ENCODE measurements around the gene CRB1.
"Not testable (repeated sequence)": the region's sequence is repeated elsewhere in the genome, so short reads cannot be mapped to it uniquely, and the experiment has no call there.

The CRB1 gene

DNA sequence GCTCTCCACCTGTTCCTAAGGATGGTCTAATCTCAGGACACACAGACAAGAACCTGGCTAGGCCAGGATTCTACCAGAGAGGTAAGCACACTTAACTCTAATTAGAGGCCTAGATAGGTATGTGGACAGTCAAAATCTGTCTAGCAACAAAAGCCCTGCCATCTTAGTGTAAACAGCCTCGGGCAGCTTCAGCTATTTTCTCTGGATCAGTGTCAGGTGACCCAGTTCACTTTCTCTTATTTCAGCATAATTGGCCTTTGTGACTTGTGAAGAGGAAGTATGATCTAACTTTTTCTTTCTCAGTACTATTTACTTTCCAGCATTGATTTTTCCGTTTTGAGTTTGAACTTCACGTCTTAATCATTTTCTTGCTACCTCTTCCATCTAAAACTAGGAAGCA is 217.7 kb downstream of the CRB1 start:
- TF ChIP-seq, protein P1, sequence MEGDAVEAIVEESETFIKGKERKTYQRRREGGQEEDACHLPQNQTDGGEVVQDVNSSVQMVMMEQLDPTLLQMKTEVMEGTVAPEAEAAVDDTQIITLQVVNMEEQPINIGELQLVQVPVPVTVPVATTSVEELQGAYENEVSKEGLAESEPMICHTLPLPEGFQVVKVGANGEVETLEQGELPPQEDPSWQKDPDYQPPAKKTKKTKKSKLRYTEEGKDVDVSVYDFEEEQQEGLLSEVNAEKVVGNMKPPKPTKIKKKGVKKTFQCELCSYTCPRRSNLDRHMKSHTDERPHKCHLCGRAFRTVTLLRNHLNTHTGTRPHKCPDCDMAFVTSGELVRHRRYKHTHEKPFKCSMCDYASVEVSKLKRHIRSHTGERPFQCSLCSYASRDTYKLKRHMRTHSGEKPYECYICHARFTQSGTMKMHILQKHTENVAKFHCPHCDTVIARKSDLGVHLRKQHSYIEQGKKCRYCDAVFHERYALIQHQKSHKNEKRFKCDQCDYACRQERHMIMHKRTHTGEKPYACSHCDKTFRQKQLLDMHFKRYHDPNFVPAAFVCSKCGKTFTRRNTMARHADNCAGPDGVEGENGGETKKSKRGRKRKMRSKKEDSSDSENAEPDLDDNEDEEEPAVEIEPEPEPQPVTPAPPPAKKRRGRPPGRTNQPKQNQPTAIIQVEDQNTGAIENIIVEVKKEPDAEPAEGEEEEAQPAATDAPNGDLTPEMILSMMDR (IDR thresholded peaks at IDR 0.05), result no peak
- no peak for DNase-seq
- intact Hi-C loops (cut with DNase I; ENCODE audit: low total_unique reads), result no loop called here
- H3K4me3 ChIP-seq, result no peak overlapping the region
- H3K27me3 ChIP-seq, result no peaks in the 10 kb centered on the region
- no peaks in the 10 kb centered on the region for H3K9me3 ChIP-seq
- no peak overlapping the region for H3K27ac ChIP-seq
- H3K36me3 ChIP-seq, result no peaks in the 10 kb centered on the region
- no peaks in the 10 kb centered on the region for H3K4me1 ChIP-seq

DNA sequence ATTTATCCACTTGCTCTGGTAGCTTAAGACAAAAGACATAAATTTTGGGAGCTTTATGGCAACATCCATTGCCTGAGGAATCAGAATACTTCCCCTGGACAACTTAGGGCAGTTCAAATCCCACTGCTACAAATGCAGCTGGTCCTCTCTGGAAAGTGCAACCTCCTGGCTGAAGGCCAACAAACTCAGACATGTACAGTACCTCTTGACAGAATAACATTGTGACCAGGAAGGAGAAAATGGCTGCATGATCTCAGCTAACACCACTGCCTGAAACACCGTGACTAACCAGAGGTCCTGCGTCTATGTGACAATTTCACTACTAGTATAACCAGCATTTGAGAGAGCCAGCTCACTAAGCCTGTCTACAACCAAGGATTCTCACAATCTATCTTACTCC is 218.9 kb downstream of the CRB1 start:
- Histone ChIP-seq H3K36me3 (no peaks in the 10 kb centered on the region), H3K4me3 (no peak overlapping the region), H3K9me3 (no peaks in the 10 kb centered on the region), H3K4me1 (no peaks in the 10 kb centered on the region), H3K27me3 (no peaks in the 10 kb centered on the region), H3K27ac (no peak overlapping the region)
- DNase-seq, result no peak
- intact Hi-C loops (cut with DNase I; ENCODE audit: low total_unique reads), result no loop called here
- TF ChIP-seq, protein P1 (IDR thresholded peaks at IDR 0.05), result no peak

- H3K36me3 ChIP-seq; H3K4me1 ChIP-seq; H3K9me3 ChIP-seq; H3K27me3 ChIP-seq; H3K4me3 ChIP-seq; intact Hi-C loops (cut with DNase I; ENCODE audit: low total_unique reads); H3K27ac ChIP-seq; DNase-seq: not testable (repeated sequence)
These were observed 223.5 kb downstream of the CRB1 start for GRCh38 chr1:197491505-197491904.

- Histone ChIP-seq H3K4me3 (no peak overlapping the region), H3K4me1 (no peaks in the 10 kb centered on the region), H3K27ac (no peak overlapping the region), H3K9me3 (no peaks in the 10 kb centered on the region), H3K27me3 (no peaks in the 10 kb centered on the region), H3K36me3 (no peaks in the 10 kb centered on the region)
- DNase-seq, result no peak
- intact Hi-C loops (cut with DNase I; ENCODE audit: low total_unique reads), result no loop called here
- TF ChIP-seq, protein P1 (IDR thresholded peaks at IDR 0.05), result no peak
These were observed 228.7 kb downstream of the CRB1 start for GRCh38 chr1:197496722-197497121.

DNA sequence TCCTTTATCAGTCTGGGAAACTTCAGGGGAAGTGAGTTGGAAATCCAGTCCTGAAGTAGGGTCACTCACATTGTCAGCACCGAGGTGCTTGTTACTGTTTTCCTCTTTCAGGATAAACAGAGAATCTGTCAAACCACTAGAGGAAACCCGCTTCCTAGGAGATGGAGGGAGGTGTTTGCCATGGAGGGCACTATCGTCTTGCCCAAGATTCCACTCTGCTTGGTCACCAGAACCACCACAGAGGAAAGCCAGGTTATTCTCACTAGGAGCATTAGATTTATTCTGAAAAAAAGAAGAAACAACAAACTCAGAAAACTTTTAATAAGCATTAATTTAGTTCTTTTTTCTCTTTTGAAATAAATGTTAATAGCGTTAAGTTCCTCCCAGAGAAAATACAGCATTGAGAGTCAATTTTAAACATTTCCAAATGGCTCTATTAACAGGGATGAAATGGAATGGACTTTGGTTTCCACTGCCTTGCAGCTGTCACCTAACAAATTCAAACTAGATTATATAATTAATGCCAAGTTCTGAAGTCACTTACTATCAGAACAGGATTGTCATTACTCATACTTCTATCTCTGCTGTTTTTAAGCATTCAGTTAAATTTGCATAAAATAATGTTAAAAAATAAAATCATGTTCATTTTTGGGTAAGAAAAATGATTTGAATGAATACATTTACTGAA is 242.8 kb downstream of the CRB1 start:
- TF ChIP-seq, protein P1 (IDR thresholded peaks at IDR 0.05), result no peak
- Histone ChIP-seq H3K27ac (no peak overlapping the region), H3K9me3 (no peaks in the 10 kb centered on the region), H3K27me3 (no peaks in the 10 kb centered on the region), H3K4me1 (no peaks in the 10 kb centered on the region), H3K4me3 (no peak overlapping the region), H3K36me3 (peaks cover 10 to 17% (median 17%) of the 10 kb centered on the region in 3 donors)
- intact Hi-C loops (cut with DNase I; ENCODE audit: low total_unique reads), result no loop called here
- DNase-seq, result no peak

DNA sequence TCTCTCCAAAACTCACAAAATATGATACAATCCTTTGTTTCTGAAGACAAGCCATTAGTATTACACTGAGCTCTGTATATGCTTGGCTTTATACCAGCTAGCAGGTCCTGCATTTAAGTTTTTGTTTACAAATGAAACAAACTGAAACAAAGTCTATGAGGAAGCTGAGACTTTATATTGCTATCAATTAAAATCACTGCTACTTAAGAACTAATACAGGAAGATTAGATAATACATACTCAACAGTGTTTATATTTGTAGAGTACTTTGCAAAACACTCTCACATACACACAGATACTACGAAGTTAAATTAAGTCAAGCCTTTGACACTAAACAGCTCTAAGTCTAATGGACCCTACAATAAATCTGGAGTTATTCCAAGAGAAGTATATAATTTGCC is 247.4 kb downstream of the CRB1 start:
- no peak for DNase-seq
- Histone ChIP-seq H3K27ac (no peak overlapping the region), H3K36me3 (peaks cover 10 to 15% (median 11%) of the 10 kb centered on the region in 3 donors), H3K27me3 (no peaks in the 10 kb centered on the region), H3K9me3 (no peaks in the 10 kb centered on the region), H3K4me3 (no peak overlapping the region), H3K4me1 (no peaks in the 10 kb centered on the region)
- intact Hi-C loops (cut with DNase I; ENCODE audit: low total_unique reads), result no loop called here
- TF ChIP-seq, protein P1 (IDR thresholded peaks at IDR 0.05), result no peak
